Nephron (organoid): ENCODE data around the gene SCAF11.

ENCODE experiments used
- H3K27ac Mint-ChIP-seq, 3 experiments: 2 replicates each; pipeline ENCODE4 v1.8.0; 2020; ENCODE audit warnings: mixed read lengths in 3 of 3, mild to moderate bottlenecking in 2 of 3, moderate library complexity in 1 of 3
- H3K27me3 Mint-ChIP-seq: 2 replicates; pipeline ENCODE4 v1.8.0; 2021; ENCODE audit warnings: low read depth, mild to moderate bottlenecking, moderate library complexity, mixed read lengths
- H3K36me3 Mint-ChIP-seq: 2 replicates; pipeline ENCODE4 v1.8.0; 2020; ENCODE audit warnings: low read depth, mixed read lengths
- H3K4me1 Mint-ChIP-seq: 2 replicates; pipeline ENCODE4 v1.8.0; 2020; ENCODE audit warnings: mixed read lengths
- H3K4me3 Mint-ChIP-seq, 3 experiments: 2 replicates each; pipeline ENCODE4 v1.8.0; 2020; ENCODE audit warnings: mild to moderate bottlenecking in 3 of 3, mixed read lengths in 3 of 3, moderate library complexity in 2 of 3
- H3K9me3 Mint-ChIP-seq: 2 replicates; pipeline ENCODE4 v1.8.0; 2020; ENCODE audit warnings: mixed read lengths
- CTCF ChIP-seq, 3 experiments: fragments of 200-600 bp; sonication (generic); IDR thresholded peaks; one replicate each; pipeline ENCODE4 v1.5.0; 2021; ENCODE audit warnings: antibody characterized with exemption in 3 of 3; ENCODE audit not compliant: unreplicated experiment in 3 of 3

The SCAF11 gene

GRCh38 chr12:45872446-45872845 is 117.9 kb downstream of the SCAF11 start:
- H3K4me1 Mint-ChIP-seq = no peaks in the 10 kb centered on the region
- peaks cover 11% of the 10 kb centered on the region for H3K9me3 Mint-ChIP-seq
- no peak overlapping the region for H3K4me3 Mint-ChIP-seq
- H3K27me3 Mint-ChIP-seq = no peaks in the 10 kb centered on the region
- H3K36me3 Mint-ChIP-seq = peaks cover 79% of the 10 kb centered on the region
- TF ChIP-seq CTCF (IDR thresholded peaks at IDR 0.05; ENCODE audit: unreplicated experiment in 3 of 3) = no peak
- H3K27ac Mint-ChIP-seq = no peak overlapping the region
